HL-60/S4 (cell line): ENCODE results near the gene MEIKIN.

ENCODE experiments used
- in situ Hi-C: fragments of 300-500 bp; cut with MboI; formaldehyde crosslinking; loops from 2 replicates; pipeline ENCODE4 v1.14.3; 2022; ENCODE audit warnings: low sequenced_read_pairs

The MEIKIN gene

GRCh38 chr5:131945551-131946168 lies at the start of gene MEIKIN:
MEIKIN (minus strand) TSS chr5:131945663; CDS start chr5:131945505, 158 bp downstream.
- in situ Hi-C loops, result no loop called here

DNA sequence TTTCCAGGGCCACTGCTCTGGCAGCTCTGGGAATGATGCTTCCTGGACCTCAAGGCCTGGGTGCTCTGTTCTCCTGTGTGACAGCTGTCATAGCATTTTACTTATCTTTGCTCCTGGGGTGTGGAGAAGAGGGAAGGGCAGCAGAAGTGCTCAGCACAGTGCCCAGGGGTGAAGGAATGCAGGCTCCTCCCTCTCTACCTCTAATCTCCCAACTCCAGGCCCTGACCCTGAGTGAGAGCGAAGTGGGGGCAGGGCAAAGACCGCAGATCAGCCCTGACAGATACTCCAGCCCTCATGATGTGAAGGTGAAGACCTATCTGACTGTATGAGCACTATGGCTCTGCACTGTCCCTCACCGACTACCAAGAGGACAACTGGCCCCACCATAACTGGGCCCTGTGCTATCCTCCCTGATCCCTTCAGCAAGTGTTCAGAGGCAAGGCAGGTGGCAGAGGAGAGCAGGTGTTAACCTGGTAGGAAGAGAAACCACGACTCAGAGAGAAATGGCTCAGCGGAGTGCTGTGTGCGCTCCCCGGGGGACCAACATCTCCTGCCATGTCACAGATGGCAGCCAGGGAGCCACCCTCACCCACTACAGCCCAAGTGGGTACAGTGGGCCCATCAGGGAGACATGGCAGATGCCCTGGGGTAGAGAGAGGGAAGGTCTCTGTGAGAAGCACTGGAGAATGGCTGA lies 49.2 kb upstream of the MEIKIN start:
- in situ Hi-C loops, result no loop called here

DNA sequence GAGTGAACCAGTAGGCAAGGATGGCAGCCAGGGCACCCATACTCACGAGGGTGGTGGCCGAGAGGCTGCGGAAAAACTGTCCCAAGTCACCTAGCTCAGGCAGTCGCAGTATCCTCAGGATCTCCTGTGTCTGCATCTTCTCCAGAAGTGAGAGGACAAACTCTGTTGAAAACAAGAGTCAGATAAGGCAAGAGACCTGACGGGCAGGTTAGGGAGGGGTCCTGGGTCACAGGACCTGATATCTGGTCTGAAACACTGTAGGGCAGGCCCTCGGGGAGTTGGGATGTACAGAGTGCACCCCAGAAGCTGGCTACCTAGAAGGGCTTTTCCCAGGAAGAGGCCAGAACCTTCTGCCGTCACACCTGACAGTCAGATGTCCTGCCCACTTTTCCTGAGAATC lies 48.6 kb upstream of the MEIKIN start:
- in situ Hi-C loops, result no loop called here

DNA sequence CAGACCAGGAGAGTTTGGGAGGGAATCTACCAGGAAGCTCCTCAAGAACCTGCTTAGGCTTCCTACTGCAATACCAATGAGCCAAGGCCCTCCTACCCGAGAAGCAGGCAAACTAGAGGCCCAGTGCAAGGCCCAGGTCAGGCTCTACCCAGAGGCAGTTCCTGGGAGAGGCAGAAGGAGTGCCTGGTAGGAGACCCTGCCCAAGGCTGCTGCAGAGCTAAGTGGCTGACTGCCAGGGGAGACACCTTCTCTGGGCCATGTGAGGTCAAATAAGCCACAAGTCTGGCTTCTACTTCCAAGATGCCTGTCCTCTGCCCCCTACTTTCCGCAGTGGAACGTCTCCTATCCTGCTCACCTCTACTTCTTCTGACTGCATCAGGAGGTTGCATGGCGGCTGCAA lies 48.2 kb upstream of the MEIKIN start:
- in situ Hi-C loops, result no loop called here

GRCh38 chr5:131992370-131992769 lies 46.9 kb upstream of the MEIKIN start:
- in situ Hi-C loops, result no loop called here

- in situ Hi-C loops, result no loop called here
Observed at GRCh38 chr5:131991593-131992324, 46.3 kb upstream of the MEIKIN start.

- in situ Hi-C loops, result no loop called here
Observed at GRCh38 chr5:131990716-131991115, 45.3 kb upstream of the MEIKIN start.

DNA sequence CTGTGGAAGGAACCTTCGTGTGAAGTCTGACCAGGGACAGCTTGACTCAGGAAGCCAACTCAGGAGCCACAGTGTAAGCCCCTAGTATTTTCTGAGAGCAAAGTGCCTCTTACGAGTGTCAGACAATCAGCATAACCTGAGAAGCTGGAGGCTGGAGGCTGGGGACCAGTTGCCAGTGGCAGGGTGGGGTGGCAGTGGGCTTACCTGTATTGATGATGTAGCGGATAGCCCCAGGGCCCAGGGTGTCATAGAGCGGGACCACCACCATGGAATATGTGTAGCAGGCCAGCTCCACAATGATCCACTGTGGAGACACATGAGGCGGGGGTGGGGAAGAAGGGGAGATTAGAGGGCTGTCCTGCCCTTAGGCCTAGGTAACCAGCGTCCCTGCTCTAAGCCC lies 43.1 kb upstream of the MEIKIN start:
- in situ Hi-C loops, result no loop called here

- in situ Hi-C loops, result no loop called here
Observed at GRCh38 chr5:131987251-131987650, 41.8 kb upstream of the MEIKIN start.

GRCh38 chr5:131986161-131986912 lies 40.9 kb upstream of the MEIKIN start:
- in situ Hi-C loops, result no loop called here

GRCh38 chr5:131984956-131985665 lies 39.6 kb upstream of the MEIKIN start:
- in situ Hi-C loops, result no loop called here

DNA sequence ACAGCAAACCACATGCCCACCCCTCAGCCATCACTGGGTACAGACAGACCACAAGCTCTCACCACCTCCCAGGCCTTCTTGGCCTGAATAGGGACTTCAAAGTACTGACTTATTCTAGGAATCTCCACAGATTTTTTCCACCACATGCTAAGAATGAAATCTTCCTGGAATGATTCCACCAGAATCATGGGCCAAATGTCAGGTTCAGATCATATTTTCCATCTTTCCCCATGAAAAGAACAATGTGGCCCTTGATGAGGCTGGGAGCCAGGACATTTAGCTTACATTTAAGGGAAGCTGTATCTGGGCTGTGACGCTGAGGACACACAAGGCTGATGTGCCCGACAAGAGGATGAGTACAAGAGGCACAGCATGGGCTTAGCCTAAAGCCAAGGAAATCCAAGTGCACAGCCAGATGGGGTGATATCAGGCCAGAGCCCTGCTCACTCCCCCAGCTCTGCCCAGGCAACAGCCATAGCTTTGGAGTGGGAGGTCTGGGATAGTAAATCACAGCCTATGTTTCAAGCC lies 37.8 kb upstream of the MEIKIN start:
- in situ Hi-C loops, result no loop called here

DNA sequence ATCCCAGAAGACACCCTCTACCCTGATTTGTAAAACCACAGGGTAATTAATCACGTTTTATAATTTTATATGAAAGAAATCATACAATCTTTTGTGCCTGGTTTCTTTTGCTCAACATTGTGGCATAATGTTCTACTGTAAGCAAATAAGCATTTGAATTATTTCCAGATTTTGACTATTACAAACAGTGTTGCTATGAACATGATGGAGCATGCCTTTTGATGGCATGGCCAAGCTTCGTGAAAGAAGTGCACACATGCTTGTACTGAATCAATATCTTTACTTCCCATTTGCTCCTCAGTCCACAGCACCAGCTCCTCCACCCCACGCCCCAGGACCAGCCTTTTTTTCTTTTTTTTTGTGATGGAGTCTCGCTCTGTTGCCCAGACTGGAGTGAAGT lies 36.1 kb upstream of the MEIKIN start:
- in situ Hi-C loops, result no loop called here

GRCh38 chr5:131980696-131981095 lies 35.2 kb upstream of the MEIKIN start:
- in situ Hi-C loops, result no loop called here

GRCh38 chr5:131979816-131980215 lies 34.4 kb upstream of the MEIKIN start:
- in situ Hi-C loops, result no loop called here

- in situ Hi-C loops, result no loop called here
Observed at GRCh38 chr5:131977212-131977604, 31.7 kb upstream of the MEIKIN start.

GRCh38 chr5:131976414-131977211 lies 31.1 kb upstream of the MEIKIN start:
- in situ Hi-C loops, result no loop called here

DNA sequence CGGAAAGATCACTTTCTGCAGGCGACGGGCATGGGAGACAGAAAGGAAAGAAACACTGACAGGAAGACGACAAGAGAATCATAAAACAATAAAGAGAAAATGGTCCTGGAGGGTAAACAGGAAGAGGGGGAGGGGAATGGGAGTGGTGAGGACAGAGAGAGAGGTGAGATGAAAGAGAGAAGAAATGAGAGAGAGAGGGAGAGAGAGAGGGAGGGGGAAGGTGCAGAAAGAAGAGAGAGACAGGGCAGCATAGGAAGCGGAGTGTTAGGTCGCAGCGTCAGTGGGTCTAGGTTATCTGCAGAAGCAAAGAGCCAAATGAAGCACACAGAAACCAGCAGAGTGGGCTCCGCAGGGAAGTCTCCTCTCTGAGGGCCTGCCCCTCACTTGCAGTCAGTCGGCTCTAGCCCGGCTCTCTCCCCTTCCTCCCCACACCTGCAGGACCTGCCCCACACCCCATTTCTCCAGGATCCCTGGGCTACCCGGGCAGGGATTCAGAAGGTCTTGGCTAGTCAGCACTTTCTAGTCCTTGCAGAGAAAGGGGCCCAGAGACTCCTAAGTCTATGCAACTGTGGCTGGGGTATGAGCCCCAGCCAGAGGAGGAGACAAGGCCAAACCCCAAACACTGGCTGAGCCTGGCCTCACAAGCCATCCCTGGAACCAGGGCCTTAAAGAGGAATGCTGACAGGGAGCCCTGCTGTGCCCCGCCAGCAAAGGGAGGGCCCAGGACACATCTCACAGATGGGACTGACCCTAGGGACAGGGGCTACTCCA lies 29.7 kb upstream of the MEIKIN start:
- in situ Hi-C loops, result no loop called here

- in situ Hi-C loops, result no loop called here
Observed at GRCh38 chr5:131974622-131974955, 29.1 kb upstream of the MEIKIN start.
